ENCODE results near the gene CDH4. TPM values are rescaled to one million over a fixed set of nuclear protein-coding genes. Genes with fewer than 3 reads are reported as not detected.

Gene CDH4
- total and polyA plus RNA-seq, 9 of the 15 experiments (the other 6 are each of a cell fraction or from before 2014, with no cell fraction given): 0.04 TPM; not detected in 8

DNA sequence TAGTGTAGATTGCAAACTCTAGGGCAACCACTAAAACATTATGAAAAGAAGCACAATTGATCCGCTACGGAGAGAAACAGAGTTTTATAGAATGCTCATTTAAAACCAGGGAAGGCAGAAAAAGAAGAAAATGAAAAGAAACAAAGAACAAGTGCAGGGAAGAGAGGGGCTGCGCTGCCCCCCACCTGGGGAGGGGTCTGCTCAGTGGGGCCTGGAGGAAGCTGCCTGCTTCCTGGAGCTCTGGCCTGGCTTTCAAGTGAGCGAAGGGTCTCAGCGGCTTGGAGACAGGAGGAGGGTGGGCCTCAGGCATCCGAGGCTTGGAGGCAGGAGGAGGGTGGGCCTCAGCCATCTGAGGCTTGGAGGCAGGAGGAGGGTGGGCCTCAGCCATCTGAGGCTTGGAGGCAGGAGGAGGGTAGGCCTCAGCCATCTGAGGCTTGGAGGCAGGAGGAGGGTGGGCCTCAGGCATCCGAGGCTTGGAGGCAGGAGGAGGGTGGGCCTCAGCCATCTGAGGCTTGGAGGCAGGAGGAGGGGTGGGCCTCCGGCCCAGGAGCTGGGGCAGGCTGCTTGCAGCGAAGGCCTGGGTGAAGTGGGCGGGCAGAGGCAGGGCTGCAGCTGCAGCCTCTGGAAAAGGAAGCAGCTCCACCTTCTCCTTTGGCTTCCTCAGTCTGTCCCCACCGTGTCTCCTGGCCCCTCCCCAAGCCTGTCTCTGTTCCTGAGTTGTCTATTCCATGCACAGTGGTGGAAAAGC, 407.4 kb downstream of the CDH4 start:
- Histone ChIP-seq H3K9me1 (ENCODE audit: control insufficient read depth, insufficient read depth, low read length) (no peaks in the 10 kb centered on the region), H2AFZ (ENCODE audit: low read depth, low read length) (no peak overlapping the region), H3K36me3 (ENCODE audit: control insufficient read depth, insufficient read depth, low read length) (no peaks in the 10 kb centered on the region), H3K4me2 (ENCODE audit: insufficient read depth, low read length) (no peak overlapping the region), H3K4me3 (no peak overlapping the region), H3K79me2 (ENCODE audit: control insufficient read depth, insufficient read depth, low read length) (no peaks in the 10 kb centered on the region), H3K4me1 (replicated peaks in 1 of 2; ENCODE audit: control insufficient read depth in 2 of 2, insufficient read depth in 2 of 2, low read length in 2 of 2) (no peaks in the 10 kb centered on the region), H4K20me1 (replicated peaks; ENCODE audit: control insufficient read depth, insufficient read depth, low read length) (peaks cover 4% of the 10 kb centered on the region; the same call in 1 of the 2 replicates), H3K27ac (ENCODE audit: extremely low read depth, low read depth, low read length) (no peak overlapping the region), H3K27me3 (ENCODE audit: control insufficient read depth in 2 of 2, insufficient read depth in 2 of 2, low read length in 2 of 2) (peaks cover 12 to 56% of the 10 kb centered on the region in 2 experiments; a peak in 3 of 5 replicates), H3K9ac (ENCODE audit: insufficient read depth in 1 of 2, low read depth in 2 of 2, low read length in 2 of 2) (no peak overlapping the region), H3K9me3 (replicated peaks; ENCODE audit: control insufficient read depth, insufficient read depth, low read depth, low read length) (no peaks in the 10 kb centered on the region)
- in situ Hi-C loops (cut with MboI) (no loop called here), intact Hi-C loops (cut with micrococcal nuclease) (no loop called here)
- under 1% methylated on average over 11 of the region's 11 CpGs for WGBS (ENCODE audit: insufficient coverage, low coverage, missing lambda C conversion rate)
- FAIRE-seq (no peak), DNase-seq (ENCODE audit: extremely low read depth in 1 of 4, low spot score in 3 of 4) (no peak), ATAC-seq (no peak)
- no TSS peak for BruUV-seq (replicated peaks)
- ChIA-PET CTCF (ENCODE audit: low intra/inter-chr PET ratio) (no interaction called here), POLR2A (interaction anchor here (0.6 to 1.1 kb wide), 3 partner anchors 9 to 161 kb away, joined by 3 to 4 read pairs (median 4); no protein-coding TSS in a partner anchor)
- TF ChIP-seq SAFB (IDR thresholded peaks at IDR 0.05; ENCODE audit: borderline replicate concordance, low read depth, low read length): no peak
- no peak for TF ChIP-seq HNRNPLL (IDR thresholded peaks at IDR 0.05; ENCODE audit: low read depth, low read length, poor library complexity, severe bottlenecking)
- TF ChIP-seq ZNF696 (CRISPR knock-in tag; conservative IDR thresholded peaks at IDR 0.05): no peak
- TF ChIP-seq ZNF23 (CRISPR knock-in tag; IDR thresholded peaks at IDR 0.05): no peak
- TF ChIP-seq ZBTB7A (IDR thresholded peaks at IDR 0.05; ENCODE audit: borderline replicate concordance, control insufficient read depth, low read depth, low read length): no peak
- TF ChIP-seq, protein P1, sequence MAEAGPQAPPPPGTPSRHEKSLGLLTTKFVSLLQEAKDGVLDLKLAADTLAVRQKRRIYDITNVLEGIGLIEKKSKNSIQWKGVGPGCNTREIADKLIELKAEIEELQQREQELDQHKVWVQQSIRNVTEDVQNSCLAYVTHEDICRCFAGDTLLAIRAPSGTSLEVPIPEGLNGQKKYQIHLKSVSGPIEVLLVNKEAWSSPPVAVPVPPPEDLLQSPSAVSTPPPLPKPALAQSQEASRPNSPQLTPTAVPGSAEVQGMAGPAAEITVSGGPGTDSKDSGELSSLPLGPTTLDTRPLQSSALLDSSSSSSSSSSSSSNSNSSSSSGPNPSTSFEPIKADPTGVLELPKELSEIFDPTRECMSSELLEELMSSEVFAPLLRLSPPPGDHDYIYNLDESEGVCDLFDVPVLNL (CRISPR knock-in tag; IDR thresholded peaks at IDR 0.05; ENCODE audit: low read depth): no peak
- TF ChIP-seq RREB1 (CRISPR knock-in tag; IDR thresholded peaks at IDR 0.05): no peak
- TF ChIP-seq RCOR1 (IDR thresholded peaks at IDR 0.05; ENCODE audit: borderline replicate concordance in 1 of 2, low read depth in 2 of 2, low read length in 2 of 2): no peak
- TF ChIP-seq E2F6 (IDR thresholded peaks at IDR 0.05; ENCODE audit: borderline replicate concordance in 1 of 2, extremely low read depth in 1 of 2, insufficient read depth in 1 of 2, insufficient read length in 1 of 2, low read depth in 1 of 2, low read length in 1 of 2, poor library complexity in 1 of 2, severe bottlenecking in 1 of 2): no peak
- TF ChIP-seq, protein P2, sequence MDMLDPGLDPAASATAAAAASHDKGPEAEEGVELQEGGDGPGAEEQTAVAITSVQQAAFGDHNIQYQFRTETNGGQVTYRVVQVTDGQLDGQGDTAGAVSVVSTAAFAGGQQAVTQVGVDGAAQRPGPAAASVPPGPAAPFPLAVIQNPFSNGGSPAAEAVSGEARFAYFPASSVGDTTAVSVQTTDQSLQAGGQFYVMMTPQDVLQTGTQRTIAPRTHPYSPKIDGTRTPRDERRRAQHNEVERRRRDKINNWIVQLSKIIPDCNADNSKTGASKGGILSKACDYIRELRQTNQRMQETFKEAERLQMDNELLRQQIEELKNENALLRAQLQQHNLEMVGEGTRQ (CRISPR knock-in tag; IDR thresholded peaks at IDR 0.05): no peak
- no peak for TF ChIP-seq BRCA1 (IDR thresholded peaks at IDR 0.05)
- TF ChIP-seq BRCA1 (CRISPR knock-in tag; IDR thresholded peaks at IDR 0.05): no peak
